GM18508 (cell line): Measurements from ENCODE around the gene WDR74.
"Not testable (repeated sequence)": the region's sequence is repeated elsewhere in the genome, so short reads cannot be mapped to it uniquely, and the experiment has no call there.

Experiments
- ATAC-seq: cut with Tn5 transposase; IDR thresholded peaks from one replicate; pipeline ENCODE4 v1.9.1; 2021; ENCODE audit warnings: moderate number of reproducible peaks; ENCODE audit not compliant: insufficient read depth, unreplicated experiment

Gene WDR74

GRCh38 chr11:62842171-62842741 lies 2.9 kb upstream of the WDR74 start:
- ATAC-seq, result no peak

DNA sequence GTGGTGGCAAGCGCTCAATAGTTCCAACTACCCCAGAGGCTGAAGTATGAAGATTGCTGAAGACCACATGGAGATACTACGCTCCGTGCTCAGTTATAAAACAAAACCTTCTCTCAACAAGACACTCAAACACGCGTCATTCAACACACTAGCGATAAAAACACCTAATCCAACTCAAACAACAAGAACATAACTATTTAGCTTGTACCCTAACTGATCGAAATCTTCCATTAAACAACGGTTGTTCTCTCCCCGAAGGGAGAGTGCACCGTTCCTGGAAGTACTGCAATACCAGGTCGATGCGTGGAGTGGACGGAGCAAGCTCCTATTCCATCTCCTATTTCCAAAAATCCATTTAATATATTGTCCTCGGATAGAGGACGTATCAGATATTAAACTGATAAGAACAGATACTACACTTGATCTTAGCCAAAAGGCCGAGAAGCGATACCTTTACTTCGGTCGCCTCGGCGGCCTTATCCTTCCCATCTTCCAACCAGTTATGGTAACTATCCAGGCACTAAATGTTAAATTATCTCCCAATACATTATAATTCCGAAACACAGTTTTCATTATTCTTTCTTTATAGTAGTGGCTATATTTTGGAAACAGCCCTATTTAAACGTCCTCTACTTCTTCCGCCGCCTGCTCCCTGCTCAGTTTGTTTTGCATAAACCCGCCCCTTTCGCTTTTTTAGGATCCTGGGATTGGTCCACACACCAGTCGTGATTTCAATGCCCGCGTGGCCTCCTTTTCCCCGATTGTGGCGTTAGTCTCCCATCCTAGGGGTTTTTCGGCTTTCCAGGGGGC lies 2.2 kb upstream of the WDR74 start:
- ATAC-seq, result peak; percentile 61

GRCh38 chr11:62840721-62841360 lies 1.5 kb upstream of the WDR74 start:
- not testable (repeated sequence) for ATAC-seq

DNA sequence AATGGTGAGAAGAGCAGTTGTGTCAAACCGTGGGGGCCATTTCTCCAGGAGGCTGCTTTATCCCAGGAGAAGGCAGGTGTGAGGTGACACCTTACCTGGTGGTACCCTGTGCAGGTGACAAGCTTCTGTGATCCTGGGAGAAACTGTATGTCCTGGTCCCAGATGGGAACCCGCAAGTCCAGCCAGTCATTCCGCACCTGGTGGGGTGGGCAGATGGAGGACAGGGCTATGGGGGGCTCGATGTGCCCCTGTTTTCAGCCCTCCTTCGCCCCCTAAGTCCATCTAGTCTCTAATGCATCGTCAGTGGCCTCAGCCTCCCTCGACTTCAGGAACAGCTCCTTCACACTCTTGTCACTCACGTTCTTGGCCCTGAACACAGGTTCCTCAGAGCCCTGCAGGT lies 4.1 kb downstream of the WDR74 start:
- ATAC-seq, result no peak

GRCh38 chr11:62832336-62833234 lies 6.8 kb downstream of the WDR74 start, which contains the start of gene TEX54:
TSS of gene TEX54 (minus strand) at chr11:62832841.
- ATAC-seq, result no peak

- peak; percentile 70 for ATAC-seq
Measured at GRCh38 chr11:62831520-62832335, 7.7 kb downstream of the WDR74 start, which contains the start of gene STX5. TSS of gene STX5 (minus strand) at chr11:62832051. CDS start at chr11:62831243, 808 bp downstream.

DNA sequence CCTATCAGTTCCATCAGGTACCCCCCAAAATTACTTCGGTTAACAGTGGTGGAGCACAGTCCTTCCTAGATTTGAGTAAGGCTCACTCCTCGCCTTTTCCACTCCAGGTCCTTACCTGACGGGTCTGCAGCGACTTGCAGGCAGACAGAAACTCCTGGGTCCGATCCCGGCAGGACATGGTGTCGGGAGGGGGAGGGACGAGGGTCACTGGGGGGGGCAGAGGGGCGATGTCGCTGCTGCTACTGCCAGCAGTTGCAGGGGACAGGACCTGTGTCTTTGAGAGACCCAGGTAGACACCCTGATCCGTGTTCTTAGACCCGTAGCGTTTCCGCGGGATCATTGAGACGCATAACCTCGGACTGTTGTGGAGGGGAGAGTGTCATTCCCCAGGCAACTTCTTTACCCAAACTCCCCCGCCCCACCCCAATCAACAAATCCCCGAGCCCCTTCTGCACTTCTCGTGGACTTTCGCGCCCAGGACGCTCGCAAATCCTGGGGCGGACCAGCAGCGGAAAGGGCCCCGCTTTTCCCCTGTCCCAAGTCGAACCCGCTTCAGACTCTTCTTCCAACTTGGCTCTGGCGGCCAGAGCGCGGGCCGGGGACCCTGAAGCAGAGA lies 8.4 kb downstream of the WDR74 start:
- no peak for ATAC-seq

DNA sequence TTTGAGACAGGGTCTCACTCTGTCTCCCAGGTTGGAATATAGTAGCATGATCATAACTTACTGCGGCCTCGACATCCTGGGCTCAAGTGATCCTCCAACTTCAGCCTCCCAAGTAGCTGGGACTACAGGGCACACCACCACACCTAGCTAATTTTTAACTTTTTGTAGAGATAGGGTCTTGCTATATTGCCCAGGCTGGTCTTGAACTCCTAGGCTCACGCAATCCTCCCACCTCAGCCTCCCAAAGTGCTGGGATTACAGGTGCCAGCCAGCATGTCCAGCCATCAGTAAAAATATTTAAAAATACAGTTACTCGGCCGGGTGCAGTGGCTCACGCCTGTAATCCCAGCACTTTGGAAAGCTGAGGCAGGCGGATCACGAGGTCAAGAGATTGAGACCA lies 11.3 kb downstream of the WDR74 start:
- not testable (repeated sequence) for ATAC-seq

DNA sequence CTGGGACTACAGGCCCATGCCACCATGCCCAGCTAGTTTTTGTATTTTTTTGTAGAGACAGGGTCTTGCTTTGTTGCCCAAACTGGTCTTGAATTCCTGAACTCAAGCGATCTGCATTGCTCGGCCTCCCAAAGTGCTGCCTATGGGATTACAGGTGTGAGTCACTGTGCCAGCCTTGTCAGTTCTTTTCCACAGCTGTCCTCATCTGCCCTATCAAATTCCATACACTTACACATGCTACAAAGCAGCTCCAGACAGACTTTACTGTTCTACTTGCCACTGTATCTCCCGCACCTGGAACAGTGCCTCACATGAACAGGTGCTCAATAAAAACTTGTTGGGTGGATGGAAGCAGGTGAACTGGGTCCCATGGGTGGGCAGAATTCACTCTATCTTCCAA lies 15.7 kb downstream of the WDR74 start:
- ATAC-seq, result no peak

GRCh38 chr11:62817129-62817528 lies 22.3 kb downstream of the WDR74 start:
- ATAC-seq, result no peak

DNA sequence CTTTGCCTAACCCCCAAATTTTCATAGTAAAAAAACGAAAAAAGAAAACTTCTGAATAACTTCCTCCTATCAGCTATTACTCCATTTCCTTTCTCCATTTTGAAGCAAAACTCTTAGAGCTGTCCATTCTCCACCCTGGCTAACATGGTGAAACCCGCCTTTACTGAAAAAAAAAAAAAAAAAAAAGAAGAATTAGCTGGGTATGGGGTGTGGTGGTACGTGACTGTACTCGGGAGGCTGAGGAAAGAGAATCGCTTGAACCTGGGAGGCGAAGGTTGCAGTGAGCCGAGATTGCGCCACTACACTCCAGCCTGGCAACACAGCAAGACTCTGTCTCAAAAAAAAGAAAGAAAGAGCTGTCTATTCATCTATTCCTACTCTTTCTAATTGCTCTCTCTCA lies 22.8 kb downstream of the WDR74 start:
- ATAC-seq, result no peak

GRCh38 chr11:62811659-62812058 lies 27.7 kb downstream of the WDR74 start:
- ATAC-seq, result no peak

DNA sequence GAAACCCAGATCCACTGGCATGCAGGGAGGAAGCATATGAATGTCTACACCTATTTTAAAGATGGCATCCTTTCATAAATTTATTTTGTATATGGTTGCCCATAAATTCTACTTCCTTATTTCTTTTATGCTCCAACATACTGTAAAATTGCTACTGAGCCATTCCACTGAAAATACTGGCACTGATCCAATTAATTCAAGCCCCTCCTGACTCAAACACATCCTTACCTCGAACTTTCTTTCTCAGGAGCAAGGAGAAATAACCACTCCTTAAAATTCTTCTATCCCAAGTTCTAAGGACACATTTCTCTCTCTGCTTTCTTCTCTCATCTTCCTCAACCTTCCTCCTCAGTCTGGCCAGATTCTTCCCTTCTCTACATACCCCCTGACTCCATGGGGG lies 28.6 kb downstream of the WDR74 start:
- ATAC-seq, result no peak

- no peak for ATAC-seq
Measured at GRCh38 chr11:62806611-62807121, 32.7 kb downstream of the WDR74 start.

DNA sequence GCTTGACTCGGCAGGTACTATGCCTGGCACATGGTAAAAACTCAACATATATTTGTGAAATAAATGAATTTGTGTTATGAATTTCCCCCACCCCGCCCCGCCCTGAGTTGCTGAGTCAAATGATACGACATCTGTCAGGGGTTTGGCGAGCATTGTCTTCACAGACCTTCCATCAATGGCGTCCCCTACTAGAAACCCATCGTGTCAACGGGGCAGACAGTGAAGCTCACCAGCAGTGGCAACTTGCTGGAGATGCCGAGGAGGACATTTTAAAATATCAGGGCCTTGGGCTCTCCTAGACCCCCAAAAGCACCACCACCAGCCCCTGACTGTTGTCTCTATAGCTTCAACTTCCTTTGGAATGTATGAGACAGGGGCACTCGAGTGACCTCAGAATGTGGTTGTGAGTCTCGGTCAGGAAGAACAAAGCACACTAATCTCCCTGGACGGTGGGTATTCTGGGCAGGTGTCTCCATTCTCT lies 33.4 kb downstream of the WDR74 start:
- ATAC-seq, result no peak

DNA sequence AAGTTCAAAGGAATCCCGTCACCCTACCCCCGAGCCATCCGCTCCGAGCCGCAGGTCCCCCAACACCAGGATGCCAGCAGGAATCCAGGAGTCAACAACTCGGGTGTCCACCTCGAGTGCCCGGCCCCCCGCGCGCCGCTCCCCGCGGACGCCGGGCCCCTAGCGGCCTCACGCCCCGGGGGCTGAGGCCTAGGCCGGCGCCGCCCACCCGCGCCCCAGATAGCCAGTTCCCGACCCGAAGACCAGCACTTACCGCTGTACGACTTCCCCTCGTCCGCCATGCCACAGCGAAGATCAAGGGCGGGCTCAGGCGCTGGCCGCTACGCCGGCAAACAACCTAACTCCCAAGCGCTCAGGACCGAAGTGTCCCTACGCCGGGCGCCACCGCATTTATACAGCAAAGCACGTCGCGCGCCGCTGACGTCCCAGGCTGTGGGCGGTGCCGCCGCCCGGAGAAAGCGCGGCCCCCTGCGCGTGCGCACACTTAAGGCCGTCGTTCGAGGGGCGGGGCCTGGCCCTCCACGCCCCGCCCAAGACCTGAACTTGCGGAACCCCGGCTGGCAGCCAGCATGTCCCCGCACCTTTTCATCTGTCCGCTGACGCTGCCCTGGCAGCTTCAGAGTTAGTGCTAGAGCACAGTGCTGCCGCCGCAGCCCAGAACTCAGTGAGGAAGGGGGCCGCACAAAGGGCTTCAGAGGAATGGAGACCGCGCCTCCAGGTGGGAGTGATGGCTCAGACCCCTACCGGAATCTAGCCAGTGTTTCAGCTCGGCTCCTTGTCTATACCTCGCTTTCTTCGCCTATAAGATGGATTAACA lies 34.1 kb downstream of the WDR74 start, which contains the start of gene NXF1:
Gene NXF1 (minus strand): TSS at position 365 of the 817 bp plus-strand sequence. CDS start 84 bp downstream, at position 281.
- peak; percentile 35 for ATAC-seq

DNA sequence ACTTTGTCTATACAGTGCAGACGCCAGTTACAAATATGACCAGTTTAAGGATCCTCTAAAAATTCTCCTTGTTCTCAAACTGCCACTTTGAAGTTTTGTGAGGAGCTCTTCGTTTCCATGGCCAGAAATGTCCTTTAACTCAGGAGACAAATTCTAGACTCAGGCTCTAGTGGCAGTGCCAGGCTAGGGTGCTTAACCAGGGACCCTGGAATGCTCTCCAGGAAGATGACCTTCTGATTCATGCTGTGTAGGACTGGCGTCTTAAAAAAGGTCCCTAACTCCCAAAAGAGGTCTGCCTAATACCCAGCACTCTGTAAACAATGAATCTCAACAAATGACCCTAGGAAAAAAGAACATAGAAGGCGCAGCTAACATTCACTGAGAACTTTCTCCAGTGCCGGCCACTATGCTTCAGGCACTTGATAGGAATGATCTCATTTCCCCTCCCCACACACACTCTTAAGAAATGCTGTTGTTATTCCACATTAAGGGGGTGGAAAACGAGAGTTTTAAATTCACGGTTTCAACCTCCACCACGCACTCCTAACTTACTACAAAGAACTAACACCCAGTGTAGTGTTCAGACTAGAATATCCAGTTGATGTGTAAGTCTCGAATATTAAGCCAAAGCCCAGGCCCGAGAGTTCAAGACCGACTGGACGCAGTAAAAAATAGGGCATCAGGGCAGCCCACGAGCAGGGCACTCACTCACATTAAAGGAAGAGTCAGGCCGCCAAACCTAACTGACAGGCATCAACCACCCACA lies 34.9 kb downstream of the WDR74 start:
- peak; percentile 13 for ATAC-seq
